HG03066 (cell line): Measurements from ENCODE around the gene PWWP2A.
"Not testable (repeated sequence)": the region's sequence is repeated elsewhere in the genome, so short reads cannot be mapped to it uniquely, and the experiment has no call there.

Source experiments
- ATAC-seq: cut with Tn5 transposase; IDR thresholded peaks from one replicate; pipeline ENCODE4 v1.9.1; 2021; ENCODE audit warnings: low read depth; ENCODE audit not compliant: unreplicated experiment

The PWWP2A gene

GRCh38 chr5:160119142-160119904 lies at the start of gene PWWP2A:
PWWP2A (minus strand) TSS chr5:160119450; CDS start chr5:160119388, 62 bp downstream.
- ATAC-seq: peak; percentile 88

GRCh38 chr5:160167624-160168165 lies 48.4 kb upstream of the PWWP2A start:
- no peak for ATAC-seq

DNA sequence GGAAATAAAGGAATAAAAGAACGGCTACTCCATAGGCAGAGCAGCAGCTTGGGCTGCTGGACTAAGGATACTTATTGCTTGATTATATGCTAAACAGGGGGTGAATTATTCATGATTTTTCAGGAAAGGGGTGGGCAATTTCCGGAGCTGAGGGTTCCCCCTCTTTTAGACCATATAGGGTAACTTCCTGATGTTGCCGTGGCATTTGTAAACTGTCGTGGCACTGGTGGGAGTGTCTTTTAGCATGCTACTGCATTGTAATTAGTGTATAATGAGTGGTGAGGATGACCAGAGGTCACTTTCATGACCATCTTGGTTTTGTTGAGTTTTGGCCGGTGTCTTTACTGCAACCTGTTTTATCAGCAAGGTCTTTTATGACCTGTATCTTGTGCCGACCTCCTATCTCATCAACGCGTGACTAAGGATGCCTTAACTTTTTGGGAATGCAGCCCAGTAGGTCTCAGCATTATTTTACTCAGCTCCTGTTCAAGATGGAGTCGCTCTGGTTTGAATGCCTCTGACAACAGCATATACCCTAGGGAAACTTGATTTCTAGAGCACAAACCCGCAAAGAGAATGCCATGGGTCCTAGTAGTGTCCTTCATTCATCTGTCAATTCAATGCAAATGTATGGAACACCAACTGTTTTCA lies 47.8 kb upstream of the PWWP2A start:
- ATAC-seq: no peak

DNA sequence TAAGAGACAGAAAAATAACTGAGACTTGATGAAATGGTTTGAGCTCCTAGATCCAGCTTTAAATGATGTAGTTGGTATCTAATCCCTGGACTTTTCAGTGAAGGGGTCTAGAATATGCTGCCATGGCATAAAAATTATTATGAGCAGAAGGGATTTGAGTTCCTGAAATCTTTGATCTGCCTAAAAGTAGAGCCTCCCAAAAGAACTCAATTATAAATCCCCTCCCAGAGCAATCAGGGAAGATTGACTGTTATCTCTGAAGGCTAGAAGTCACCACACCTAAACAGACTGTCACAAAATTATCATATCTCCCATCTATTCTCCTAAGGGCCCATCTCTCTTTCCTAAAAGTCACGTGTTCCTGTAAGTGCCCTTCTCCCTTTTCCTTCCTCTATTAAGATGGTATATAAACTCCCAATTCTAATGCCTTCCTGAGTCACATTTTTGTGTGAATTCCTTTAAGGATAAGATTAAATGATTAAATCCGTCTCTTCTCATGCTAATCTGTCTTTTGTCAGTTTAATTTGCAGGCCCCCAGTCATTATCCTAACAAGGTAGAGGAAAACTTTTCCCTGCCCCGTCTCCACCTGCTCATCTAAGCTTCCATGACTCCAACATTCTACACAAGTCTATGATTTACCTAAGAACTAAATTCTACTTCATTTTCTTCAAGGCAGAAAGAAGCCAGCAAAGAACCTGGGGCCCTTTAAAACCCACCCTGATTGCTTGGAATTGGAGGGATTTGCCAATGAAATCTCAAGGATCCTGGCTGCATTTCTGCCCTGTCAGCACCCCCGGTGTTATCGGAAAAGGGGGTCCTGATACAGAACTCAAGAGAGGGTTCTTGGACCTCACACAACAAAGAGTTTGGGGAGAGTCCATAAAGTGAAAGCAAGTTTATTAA lies 47.1 kb upstream of the PWWP2A start:
- ATAC-seq: no peak

DNA sequence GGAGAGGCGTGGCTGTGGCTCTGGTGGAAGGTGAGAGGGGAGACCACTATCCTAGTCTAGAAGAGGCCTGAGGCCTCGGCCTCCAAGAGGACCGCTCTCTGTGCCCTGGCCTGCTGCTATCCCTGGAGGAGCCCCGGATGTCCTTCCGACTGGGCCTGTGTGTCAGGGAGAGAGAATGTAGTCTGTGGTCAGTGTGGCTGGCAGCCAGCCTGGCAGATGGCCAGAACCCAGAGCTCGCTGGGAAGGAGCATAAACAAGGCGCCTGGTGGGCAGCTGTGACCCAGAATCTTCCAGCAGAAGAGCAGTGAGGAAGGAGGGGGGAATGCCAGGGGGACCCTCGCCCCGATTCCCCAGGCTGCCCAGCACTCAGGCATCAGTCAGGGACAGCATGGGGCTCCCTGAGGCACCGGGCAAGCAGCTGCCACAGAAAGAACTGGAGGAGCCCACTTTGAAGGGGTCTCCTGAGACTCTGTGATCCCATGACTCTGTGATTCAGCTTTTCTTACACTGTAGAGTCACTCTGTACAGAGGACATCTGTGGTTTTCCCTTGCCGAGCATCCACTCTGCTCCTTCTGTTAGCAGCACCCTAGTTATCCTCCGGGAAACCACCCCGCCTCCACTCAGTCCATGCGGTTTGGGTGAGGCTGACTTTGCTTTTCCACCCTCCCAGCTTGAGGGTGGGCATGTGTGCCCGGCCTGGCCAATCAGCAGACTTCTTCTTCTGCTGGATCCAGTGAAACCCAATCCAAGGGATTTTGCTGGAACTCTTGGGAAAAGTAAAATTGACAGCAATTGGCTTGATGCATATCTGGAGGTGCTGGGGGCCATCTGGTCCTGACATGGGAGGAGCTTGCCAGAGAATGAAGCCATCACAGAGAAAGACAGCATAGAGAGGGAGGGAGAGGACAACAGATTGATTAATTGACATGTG lies 46.2 kb upstream of the PWWP2A start:
- no peak for ATAC-seq

DNA sequence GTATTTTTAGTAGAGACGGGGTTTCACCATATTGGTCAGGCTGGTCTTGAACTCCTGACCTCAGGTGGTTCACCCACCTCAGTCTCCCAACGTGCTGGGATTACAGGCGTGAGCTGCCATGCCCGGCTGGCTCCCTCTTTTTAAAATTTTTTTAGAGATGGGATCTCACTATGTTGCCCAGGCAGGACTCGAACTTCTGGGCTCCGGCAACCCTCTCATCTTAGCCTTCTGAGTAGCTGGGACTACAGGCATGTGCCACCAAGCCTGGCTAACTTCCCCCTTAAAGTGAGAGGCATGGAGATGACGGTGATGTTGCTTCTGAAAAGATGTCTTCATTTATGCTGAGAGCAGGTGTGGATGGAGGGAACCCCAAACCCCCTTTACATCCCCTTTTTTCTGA lies 43.7 kb upstream of the PWWP2A start:
- ATAC-seq: no peak

GRCh38 chr5:160161626-160162025 lies 42.4 kb upstream of the PWWP2A start:
- ATAC-seq: no peak

- not testable (repeated sequence) for ATAC-seq
These were observed 41.6 kb upstream of the PWWP2A start for GRCh38 chr5:160160875-160161274.

- ATAC-seq: no peak
These were observed 40.9 kb upstream of the PWWP2A start for GRCh38 chr5:160159991-160160792.

GRCh38 chr5:160158087-160158486 lies 38.8 kb upstream of the PWWP2A start:
- ATAC-seq: no peak

DNA sequence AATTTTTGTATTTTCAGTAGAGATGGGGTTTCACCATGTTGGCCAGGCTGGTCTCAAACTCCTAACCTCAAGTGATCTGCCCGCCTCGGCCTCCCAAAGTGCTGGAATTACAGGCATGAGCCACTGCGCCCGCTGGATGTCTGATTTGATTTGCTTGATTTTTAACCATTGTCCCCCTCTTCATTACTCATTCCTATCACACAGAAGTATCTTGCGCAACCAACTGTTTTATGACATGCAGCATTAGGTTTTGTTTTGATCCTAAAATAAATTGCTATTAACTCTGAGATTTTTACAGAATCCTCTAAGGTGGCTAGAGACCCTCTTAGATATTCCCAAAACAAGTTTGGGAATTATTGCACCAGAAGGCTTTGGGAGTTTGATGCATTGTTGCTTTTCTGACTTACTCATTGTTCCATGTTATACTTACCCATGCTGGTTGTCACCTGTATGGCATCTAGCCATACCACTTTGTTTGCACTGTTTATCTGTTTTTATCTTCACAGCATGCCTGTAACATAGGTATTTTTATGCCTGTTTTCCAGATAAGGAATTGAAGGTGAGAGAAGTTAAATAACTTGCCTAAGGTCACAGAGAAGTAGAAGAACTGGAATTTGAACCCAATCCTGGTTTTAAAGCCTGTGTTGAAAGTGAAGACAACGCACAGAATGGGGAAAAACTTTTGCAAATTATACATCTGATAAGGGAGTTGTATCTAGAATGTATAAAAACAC lies 35.9 kb upstream of the PWWP2A start:
- no peak for ATAC-seq

GRCh38 chr5:160152901-160153300 lies 33.7 kb upstream of the PWWP2A start:
- ATAC-seq: no peak

GRCh38 chr5:160152287-160152686 lies 33.0 kb upstream of the PWWP2A start:
- peak; percentile 71 for ATAC-seq

DNA sequence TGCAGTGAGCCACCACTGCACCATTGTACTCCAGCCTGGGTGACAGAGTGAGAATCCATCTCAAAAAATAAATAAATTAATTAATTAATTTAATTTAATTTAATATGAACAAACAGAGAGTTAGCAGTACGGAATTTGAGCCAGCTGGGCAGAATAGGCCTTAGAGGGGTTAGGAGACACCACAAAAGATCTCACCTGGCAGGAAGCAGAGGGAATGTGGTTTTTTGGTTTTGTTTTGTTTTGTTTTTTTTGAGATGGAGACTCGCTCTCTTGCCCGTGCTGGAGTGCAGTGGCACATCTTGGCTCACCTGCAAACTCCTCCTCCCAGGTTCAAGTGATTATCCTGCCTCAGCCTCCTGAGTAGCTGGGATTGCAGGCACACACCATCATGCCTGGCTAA lies 31.8 kb upstream of the PWWP2A start:
- no peak for ATAC-seq

DNA sequence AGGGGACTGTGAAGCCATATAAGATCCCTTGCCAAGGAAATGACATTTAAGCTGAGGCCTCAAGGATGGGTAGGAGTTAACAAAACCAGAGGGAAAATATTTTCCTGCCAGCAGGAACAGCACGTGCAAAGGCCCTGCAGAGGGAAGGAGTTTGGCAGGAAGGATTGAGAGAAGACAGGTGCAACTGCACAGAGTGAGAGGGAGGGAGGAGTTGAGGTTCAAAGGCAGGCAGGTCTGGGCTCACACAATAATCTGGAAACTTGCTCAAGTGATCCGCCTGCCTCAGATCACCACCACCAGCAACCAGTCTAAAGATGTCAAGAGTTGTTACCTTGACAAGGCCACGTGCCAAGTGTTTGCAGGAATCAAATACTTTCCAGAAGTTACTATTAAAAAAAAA lies 31.1 kb upstream of the PWWP2A start:
- no peak for ATAC-seq

- not testable (repeated sequence) for ATAC-seq
These were observed 25.2 kb upstream of the PWWP2A start for GRCh38 chr5:160144436-160144835.

DNA sequence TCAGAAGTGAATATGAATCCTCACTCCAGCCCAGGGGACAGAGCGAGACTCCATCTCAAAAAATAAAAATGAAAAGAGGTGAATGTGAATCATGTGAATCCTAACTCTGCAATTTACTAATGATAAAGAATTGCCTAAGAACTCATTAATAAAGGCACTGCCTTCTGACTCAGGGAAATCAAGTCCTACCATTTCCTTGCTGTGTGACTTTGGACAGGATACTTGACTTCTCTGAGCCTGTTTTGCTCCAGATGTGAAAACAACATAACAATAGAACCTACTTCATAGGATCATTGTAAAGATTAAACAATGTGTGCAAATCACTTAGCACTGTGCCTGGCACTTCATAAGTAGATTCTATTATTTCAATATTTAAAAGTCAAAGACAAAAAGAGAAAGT lies 15.1 kb upstream of the PWWP2A start:
- ATAC-seq: no peak

DNA sequence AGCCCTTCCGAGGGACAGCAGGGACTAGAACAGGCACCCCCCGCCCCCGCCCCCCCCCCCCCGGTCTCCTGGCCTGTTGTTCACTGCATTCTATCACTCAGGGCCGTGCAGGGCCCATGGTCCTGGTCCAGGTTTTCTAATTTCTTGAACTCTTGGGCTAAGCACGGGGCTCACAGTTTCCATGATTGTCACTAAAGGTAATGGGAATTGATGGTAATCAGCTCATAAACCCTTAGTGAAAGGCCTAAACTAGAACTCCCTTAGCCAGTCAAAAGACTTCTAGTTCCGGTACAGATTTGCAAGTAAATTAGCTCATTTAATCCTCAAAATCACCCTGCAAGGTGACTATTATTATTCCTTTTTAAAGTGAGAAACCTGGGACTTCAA lies 14.7 kb upstream of the PWWP2A start:
- ATAC-seq: no peak
